GM04503 (cell line): ENCODE measurements around the gene L3MBTL1.

Source experiments
- DNase-seq: peaks from one replicate; pipeline ENCODE4 v3.0.0-alpha.2; 2012; ENCODE audit warnings: low read depth

Gene L3MBTL1

DNA sequence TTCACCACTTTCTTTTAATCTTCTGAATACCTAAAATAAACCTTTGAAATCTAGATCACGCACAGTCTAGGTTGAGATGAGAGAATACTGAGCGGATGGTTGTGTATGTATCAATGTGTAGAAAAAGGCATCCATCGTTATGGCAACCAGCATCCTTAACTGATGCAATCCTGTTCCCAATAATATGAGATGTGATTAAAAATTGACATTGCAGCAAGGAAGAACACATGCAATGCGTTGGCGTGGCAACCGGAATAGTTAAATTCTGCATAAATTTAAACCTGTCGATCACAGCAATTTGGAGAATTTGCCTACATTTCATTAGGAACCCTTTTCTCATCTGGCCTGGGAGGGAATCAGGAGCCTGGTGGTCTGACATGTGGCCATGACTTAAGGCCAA, 1.3 kb upstream of the L3MBTL1 start:
- DNase-seq, result no peak

DNA sequence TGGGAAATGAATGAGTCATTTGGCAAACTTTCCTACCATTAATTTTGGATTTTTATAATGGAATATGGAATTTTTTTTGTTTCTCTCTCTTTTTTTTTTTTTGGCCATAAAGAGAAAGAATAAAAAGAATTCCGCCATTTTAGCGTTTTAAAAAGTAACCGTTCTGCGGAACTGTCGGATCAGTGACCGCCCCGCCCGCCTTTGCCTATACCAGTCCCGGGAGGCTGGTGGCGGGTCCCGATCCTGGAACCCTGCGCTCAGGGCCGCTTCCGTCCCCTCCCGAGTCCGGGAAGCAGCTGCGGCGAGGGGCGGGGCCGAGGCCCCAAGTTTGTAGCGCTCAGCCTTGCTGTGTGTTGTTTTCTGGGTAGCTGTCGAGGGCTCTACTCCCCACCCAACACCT, 609 bp downstream of the L3MBTL1 start:
- no peak for DNase-seq

GRCh38 chr20:43508604-43509040, 1.1 kb downstream of the L3MBTL1 start:
- DNase-seq, result no peak

DNA sequence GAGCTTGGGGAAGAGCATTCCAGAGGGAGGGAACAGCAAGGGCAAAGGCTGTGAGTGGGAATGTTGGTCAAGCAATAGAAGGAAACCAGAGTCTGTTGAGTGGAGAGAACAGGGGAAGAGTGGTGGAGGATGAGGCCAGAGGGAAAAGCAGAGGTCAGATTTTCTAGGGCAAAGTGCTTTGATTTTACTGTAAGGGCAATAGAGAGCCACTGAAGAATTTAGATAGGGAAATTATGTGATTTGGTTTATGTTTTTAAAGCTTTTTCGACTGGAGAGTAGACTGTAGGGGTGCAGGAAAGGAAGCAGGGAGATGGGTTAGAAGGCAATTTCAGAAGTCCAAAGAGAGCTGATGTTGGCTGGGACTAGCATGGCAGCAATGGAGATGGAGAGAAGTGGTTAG, 4.4 kb downstream of the L3MBTL1 start:
- DNase-seq, result no peak

DNA sequence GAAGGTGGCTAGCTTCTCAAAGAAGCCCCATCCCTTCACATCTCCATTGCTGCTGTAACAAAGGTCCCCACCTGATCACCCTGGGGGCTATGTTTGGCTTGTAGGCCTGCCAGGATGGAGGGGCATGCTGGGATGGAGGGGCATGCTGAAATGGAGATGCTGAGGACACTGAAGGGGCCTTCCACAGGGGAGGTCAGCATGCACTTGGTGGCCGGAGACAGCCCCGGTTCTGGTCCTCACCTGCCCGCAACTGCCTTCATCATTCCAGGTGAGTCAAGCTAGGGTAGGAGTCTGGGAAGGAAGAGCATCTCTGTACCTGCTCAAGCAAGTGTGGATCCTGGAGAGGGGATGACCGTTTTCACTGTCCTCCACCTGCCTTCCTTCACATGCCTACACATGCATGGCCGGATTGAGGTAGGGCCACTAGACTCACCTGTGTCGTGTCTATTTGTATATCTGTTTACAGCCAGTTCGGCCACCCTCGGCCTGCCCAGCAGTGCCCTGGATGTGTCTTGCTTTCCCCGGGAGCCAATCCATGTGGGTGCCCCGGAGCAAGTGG, 6.0 kb downstream of the L3MBTL1 start:
- no peak for DNase-seq

DNA sequence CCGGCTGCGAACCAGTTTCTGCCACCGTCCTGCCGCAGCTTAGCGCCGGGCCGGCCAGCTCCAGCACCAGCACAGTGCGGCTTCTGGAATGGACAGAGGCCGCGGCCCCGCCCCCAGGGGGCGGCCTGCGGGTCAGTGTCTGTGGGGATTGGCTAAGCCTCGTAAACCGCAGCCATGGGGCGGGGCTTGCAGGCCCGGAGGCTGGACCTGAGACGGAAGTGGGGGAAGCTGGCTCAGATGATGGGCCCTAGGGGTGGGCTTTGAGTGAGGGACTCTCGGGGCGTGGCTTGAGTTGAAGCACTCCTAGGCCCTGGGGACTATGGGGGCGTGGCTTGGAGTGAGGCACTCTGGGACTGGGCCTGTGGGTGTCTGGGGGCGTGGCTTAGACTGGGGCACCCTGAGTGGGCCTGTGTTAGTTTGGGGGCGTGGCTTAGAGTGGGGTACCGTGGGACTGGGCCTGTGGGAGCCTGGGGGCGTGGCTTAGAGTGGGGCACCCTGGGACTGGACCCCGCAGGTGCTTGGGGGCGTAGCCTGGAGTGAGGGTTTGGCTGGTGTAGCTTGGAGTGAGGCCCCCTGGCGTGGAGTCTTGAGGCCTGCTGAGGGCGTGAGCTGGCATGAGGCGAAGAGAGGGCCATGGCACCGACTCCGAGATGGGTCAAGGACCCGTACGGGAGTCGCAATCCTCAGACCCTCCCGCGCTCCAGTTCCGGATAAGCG, 6.6 kb downstream of the L3MBTL1 start:
- DNase-seq, result peak; percentile 89

GRCh38 chr20:43514648-43514999, 7.1 kb downstream of the L3MBTL1 start:
- no peak for DNase-seq

DNA sequence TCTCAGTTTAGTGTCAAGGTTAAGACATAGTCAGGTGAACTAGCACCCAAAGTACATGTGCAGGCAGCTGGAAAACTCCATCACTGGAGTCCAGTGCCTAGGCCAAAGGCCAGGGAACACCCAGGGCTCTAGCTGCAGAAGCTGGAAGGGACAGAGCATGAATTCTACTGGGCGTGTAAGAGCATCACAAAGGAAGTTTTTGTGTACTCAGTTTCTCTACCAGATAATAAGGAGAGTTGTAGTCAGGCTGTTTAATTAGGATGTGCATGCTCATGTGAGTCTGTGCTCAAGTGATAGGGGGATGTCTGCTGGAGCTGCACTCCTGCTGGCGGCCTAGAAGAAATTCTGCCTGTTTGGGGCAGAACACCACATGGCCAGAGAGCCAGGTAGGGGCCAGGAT, 8.1 kb downstream of the L3MBTL1 start:
- no peak for DNase-seq

DNA sequence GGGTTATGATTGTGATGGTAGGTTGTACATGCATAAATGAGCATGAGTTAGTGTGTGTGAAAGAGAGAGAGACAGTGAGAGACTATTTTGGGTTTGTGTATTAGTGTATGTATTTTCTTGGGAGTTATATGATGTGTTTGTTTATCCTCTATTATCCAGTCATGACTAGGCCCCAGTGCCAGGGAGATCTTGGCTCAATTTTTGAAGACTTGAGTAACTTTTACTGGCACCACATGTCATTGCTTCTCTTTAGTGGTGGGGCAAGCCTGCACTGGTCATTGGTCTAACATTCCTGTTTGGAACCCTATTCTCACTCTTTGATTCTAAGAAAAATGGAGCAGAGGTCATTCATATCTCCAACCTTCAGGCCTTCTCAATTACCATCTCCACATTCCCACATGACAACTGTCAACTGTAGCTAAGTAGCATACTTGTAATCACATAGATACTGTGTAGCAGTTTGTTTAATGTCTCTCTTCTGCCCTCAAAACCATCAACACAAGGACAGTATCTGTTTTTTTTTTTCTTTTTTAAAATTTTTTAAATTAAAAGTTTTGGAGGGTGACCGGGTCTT, 8.8 kb downstream of the L3MBTL1 start:
- DNase-seq, result no peak

- no peak for DNase-seq
Measured at GRCh38 chr20:43520074-43520630, 12.7 kb downstream of the L3MBTL1 start.

DNA sequence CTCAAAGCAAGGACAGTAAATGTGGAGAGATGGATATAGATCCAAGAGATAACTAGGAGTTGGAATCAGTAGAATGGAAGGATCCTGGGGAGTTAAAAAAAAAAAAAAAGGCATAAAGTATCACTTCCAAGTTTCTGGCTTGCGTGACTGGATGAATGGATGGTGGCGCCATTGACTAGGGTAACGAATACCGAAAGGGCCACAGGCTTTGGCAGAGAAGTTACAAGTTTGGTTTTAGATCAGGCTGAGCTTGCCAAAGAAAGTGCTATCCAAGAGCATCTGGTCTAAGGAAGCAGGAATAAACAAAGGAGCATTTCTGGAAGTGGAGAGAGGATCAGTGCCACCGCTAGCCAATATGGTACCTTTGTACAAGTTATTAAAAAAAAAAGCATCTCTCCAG, 17.5 kb downstream of the L3MBTL1 start:
- DNase-seq, result no peak

GRCh38 chr20:43528258-43528875, 20.9 kb downstream of the L3MBTL1 start:
- DNase-seq, result no peak

DNA sequence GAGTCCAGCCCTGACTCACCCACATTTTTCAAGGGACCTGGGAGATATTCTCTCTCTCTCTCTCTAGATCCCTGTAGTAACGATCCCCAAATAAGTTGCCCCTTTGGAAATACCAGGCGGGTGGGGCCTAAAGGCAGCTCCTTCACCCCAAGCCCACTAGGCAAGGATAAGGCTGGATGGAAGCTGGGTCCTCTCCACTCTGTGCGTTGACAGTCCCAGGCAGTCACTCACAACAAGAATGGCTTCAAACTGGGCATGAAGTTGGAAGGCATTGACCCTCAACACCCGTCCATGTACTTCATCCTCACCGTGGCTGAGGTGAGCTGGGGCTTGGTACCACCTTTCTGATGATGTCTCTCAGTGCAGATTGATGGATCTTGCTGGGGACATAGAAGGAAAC, 21.6 kb downstream of the L3MBTL1 start:
- DNase-seq, result no peak

DNA sequence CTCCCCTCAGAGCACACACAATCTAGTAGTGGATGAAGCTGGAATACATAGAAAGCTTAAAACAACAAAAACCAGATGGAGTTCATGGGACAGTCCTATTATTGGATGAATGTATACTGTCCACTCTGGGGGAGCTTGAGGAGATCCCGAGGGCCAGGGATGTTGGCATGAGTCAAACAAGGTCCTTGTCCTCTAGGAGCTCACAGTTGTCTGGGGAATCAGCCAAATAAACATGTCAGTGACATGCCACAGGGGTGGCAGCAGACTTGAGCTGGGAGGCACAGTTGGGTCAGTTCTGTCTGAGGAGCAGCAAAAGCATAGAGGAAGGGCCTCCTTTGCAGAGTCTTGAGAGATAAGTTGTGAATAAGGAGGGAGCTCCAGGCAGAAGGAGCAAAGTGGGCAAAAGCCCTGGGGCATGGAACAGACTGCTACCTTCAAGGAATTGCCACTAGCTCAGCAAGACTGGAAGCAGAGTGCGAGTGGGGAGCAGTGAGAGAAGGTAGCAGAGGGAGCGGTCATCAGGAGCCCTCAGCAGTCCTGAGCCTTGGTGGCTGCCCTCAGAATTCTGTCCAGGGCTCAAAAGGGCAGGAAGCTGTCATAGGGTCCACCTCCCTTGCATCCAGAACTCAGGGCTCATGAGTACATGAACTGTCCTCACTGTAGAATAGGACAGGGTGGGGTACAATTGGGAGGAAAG, 22.1 kb downstream of the L3MBTL1 start:
- DNase-seq, result no peak

- no peak for DNase-seq
Measured at GRCh38 chr20:43530321-43531090, 23.0 kb downstream of the L3MBTL1 start.

DNA sequence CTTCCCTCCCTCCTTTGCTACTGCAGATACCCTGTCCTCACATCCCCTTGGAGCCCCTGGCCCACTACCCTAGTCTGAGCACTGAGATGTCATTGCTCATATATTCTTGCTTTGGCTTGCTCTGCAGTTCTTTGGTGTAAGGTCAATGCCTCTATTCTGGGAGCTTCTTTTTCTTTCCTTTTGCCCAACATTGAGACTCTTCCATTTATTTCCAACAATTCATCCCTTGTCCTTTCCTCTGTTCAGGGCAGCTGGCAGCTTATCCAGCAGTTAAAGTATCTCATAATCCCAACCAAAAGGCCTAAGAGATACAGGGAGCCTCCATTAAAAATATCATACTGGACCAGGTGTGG, 23.6 kb downstream of the L3MBTL1 start:
- DNase-seq, result no peak

DNA sequence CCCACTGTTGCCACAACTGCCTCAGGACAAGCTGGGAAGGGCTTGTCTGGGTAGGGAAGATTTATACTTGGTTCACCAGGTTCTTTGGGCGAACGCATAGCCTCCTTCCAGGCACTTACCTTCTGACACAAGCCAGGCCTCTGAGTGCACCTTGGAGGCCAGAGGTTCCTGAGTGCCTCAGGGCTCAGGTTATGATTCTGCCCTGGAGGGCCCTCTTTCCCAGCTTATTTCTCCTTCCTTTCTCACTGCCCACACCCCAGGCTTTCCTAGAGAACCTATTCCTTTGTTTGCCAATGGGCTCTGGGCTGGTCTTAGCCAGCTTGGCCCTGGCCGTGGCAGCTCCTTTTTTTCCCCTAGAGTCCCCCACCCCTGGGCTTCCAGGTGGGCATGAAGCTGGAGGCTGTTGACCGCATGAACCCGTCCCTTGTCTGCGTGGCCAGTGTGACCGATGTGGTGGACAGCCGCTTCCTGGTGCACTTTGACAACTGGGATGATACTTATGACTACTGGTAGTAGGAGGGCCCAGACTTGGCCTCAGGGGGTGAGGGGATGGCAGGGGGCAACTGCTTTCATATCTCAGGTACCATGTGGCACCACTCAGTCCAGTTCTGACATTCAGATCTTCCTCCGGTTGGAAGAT, 25.0 kb downstream of the L3MBTL1 start:
- no peak for DNase-seq

DNA sequence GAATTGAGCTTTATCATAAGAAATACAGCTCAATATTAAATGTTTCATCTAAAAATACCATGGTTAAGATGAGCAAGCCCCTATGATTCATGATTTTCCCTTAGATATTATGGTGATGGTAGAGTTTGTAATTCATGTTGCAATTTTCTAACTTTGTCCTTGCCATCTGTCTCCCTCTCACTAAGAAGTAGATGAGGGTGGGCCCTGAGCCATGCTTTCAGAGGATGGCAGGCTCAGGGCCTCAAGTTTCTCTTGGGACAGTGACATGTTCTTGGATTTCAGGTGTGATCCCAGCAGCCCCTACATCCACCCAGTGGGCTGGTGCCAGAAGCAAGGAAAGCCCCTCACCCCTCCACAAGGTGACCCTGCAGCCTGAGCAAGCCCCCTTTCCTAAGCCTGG, 25.6 kb downstream of the L3MBTL1 start:
- no peak for DNase-seq

DNA sequence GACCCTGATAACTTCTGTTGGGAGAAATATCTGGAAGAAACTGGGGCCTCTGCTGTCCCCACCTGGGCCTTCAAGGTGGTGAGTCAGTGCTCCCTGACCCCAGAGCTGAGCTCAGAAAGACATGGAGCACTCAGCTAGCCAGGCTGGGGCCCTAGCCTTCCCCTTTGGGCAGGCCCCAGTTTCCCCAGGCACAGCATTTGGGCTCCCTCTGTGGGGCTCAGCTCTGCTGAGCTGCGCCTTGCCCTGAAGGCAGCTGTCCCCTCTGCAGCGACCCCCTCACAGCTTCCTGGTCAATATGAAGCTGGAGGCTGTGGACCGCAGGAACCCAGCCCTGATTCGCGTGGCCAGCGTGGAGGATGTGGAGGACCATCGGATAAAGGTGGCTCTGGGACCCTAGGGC, 26.5 kb downstream of the L3MBTL1 start:
- DNase-seq, result no peak

DNA sequence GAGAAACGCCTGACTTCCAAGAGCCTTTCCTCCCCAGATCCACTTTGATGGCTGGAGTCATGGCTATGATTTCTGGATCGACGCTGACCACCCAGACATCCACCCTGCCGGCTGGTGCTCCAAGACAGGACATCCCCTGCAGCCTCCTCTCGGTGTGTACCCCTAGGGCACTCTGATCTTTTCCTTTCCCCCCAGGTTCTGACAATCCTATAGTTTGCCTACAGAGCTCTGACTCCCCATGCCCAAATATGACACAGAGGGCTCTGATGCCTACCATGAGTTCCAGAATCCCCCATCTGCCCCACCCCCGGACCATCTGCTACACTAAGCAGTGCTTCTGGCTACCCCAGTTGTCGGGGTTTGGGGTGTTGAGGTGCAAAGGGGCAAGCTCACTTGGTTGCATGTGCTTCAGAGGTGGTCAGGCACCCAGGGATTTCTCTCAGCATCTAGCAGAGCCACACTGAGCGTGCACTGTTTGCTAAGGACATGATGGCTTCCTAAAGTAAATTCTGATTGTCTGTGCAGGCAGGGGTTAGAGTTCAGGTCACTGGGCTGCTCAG, 27.4 kb downstream of the L3MBTL1 start:
- no peak for DNase-seq
